ENCODE results near the gene HIF1AN. TPM values are rescaled to one million over a fixed set of nuclear protein-coding genes. Genes with fewer than 3 reads are reported as not detected.

HIF1AN gene
- total RNA-seq, 1 donor from 2014 or later = 63.4 TPM

DNA sequence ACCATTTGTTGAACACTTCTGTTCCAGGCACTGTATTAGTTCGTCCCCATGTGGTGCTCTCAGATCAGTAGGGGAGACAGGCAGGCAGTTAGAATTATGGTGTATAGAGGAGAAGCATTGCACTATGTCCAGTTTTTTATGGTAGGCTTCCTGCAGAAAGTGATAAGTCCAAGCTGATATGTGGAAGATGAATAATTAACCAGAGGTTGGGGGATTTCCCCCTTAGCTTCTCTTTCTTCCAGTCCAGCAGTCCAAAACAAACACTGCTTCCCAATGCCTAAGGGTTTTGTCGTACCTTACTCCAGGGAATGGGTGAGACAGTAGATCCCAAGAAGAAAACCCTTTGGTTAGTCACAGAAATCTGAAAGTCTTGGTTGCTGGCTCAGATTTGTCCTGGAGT, 19.2 kb downstream of the HIF1AN start:
- no peaks in the 10 kb centered on the region for H3K27me3 Mint-ChIP-seq (ENCODE audit: low read depth)
- no peak for TF ChIP-seq CTCF (IDR thresholded peaks at IDR 0.05; ENCODE audit: unreplicated experiment)
- H3K4me1 Mint-ChIP-seq = peaks cover 2% of the 10 kb centered on the region
- no peak overlapping the region for H3K4me3 Mint-ChIP-seq
- DNase-seq (ENCODE audit: low spot score in 2 of 2, unreplicated experiment in 2 of 2) = no peak
- no peaks in the 10 kb centered on the region for H3K9me3 Mint-ChIP-seq
- H3K36me3 Mint-ChIP-seq = peaks cover 19% of the 10 kb centered on the region
- H3K27ac Mint-ChIP-seq = no peak overlapping the region

- no peaks in the 10 kb centered on the region for H3K4me1 Mint-ChIP-seq
- peaks cover 16% of the 10 kb centered on the region for H3K36me3 Mint-ChIP-seq
- no peak for DNase-seq (ENCODE audit: low spot score in 2 of 2, unreplicated experiment in 2 of 2)
- no peak for TF ChIP-seq CTCF (IDR thresholded peaks at IDR 0.05; ENCODE audit: unreplicated experiment)
- H3K4me3 Mint-ChIP-seq = no peak overlapping the region
- H3K27me3 Mint-ChIP-seq (ENCODE audit: low read depth) = peaks cover 9% of the 10 kb centered on the region
- H3K9me3 Mint-ChIP-seq = no peaks in the 10 kb centered on the region
- H3K27ac Mint-ChIP-seq = no peak overlapping the region
Observed at GRCh38 chr10:100560248-100560647, 24.5 kb downstream of the HIF1AN start.

DNA sequence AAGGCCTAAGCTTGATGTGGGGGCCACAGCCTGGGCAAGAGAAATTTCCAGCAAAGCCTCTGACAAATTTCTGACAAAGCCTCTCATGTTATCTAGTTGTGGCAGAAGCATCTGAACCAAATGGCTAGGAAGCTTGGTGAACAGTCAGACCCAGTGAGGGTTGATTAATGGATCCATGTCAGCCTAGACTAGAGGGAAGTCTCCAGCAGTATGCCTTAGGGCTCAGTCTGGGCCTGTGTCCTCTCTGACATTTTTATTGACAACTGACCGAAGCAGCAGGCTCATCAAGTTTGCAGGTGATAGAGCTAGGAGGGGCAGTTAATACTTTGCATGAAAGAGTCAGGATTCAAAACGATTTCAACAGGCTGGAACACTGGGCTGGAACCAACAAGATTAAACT, 25.3 kb downstream of the HIF1AN start:
- peaks cover 9% of the 10 kb centered on the region for H3K27me3 Mint-ChIP-seq (ENCODE audit: low read depth)
- H3K9me3 Mint-ChIP-seq = no peaks in the 10 kb centered on the region
- no peak overlapping the region for H3K4me3 Mint-ChIP-seq
- no peak for TF ChIP-seq CTCF (IDR thresholded peaks at IDR 0.05; ENCODE audit: unreplicated experiment)
- H3K27ac Mint-ChIP-seq = no peak overlapping the region
- no peaks in the 10 kb centered on the region for H3K4me1 Mint-ChIP-seq
- DNase-seq (ENCODE audit: low spot score in 2 of 2, unreplicated experiment in 2 of 2) = no peak
- peaks cover 16% of the 10 kb centered on the region for H3K36me3 Mint-ChIP-seq

DNA sequence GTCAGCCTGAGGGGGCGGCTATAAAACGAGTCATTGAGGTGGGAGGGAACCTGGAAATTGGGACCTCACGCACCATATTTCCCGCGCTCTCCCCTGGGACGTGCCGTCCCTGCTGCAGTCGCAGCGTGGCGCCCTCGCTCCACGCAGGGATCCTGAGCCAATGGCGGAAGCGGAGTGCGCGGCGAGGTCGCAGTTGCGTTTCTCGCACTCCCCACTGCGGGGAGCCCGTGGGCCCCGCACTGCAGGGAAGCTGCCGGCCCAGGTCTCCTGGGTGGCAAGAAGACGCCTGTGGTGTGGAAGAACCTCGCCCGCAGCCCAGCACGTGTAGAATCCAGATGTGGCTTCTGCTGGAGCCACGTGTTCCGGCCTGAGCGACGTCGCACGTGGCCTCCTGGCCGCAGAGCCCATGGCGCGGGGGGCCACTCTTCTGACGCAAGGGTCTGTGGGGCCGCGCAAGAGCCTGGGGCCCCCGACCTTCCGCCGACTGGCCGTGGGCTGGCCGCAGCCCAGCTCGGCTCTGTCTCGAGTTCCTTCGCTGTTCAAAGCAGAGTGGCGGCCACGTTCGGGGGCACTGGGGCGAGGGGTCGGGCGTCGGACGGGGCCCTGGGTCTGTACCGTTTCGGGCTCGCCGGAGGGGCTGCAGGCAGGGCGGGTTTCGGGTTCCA, 26.4 kb downstream of the HIF1AN start:
- Mint-ChIP-seq H3K4me3 (no peak overlapping the region), H3K9me3 (no peaks in the 10 kb centered on the region), H3K36me3 (peaks cover 8% of the 10 kb centered on the region), H3K27ac (no peak overlapping the region), H3K27me3 (ENCODE audit: low read depth) (peaks cover 9% of the 10 kb centered on the region), H3K4me1 (no peaks in the 10 kb centered on the region)
- DNase-seq (ENCODE audit: low spot score in 2 of 2, unreplicated experiment in 2 of 2) = peak; percentile 54 to 84
- peak; percentile 85 for TF ChIP-seq CTCF (IDR thresholded peaks at IDR 0.05; ENCODE audit: unreplicated experiment)

GRCh38 chr10:100565206-100565985, 29.7 kb downstream of the HIF1AN start:
- no peak for DNase-seq (ENCODE audit: low spot score in 2 of 2, unreplicated experiment in 2 of 2)
- H3K4me1 Mint-ChIP-seq = no peaks in the 10 kb centered on the region
- TF ChIP-seq CTCF (IDR thresholded peaks at IDR 0.05; ENCODE audit: unreplicated experiment) = no peak
- H3K9me3 Mint-ChIP-seq = no peaks in the 10 kb centered on the region
- H3K27ac Mint-ChIP-seq = no peak overlapping the region
- no peaks in the 10 kb centered on the region for H3K36me3 Mint-ChIP-seq
- H3K27me3 Mint-ChIP-seq (ENCODE audit: low read depth) = peaks cover 9% of the 10 kb centered on the region
- no peak overlapping the region for H3K4me3 Mint-ChIP-seq
